Hindlimb muscle (tissue), 1 donor: ENCODE measurements around the gene MYO5B. TPM values are rescaled to one million over a fixed set of nuclear protein-coding genes. Genes with fewer than 3 reads are reported as not detected.
"Not testable (repeated sequence)": the region's sequence is repeated elsewhere in the genome, so short reads cannot be mapped to it uniquely, and the experiment has no call there.

ENCODE experiments used
- DNase-seq: peaks from one replicate; pipeline ENCODE4 v3.0.0-alpha.2; 2013
- polyA plus RNA-seq: library from polyadenylated mRNA; unstranded; fragments of 120-200 nt; gene quantifications from one replicate; pipeline ENCODE4 v1.2.1, GENCODE V29; 2013; ENCODE audit not compliant: insufficient read length

Gene MYO5B
- polyA plus RNA-seq, 1 donor = 1.7 TPM

GRCh38 chr18:49913221-49913620 lies 281.7 kb downstream of the MYO5B start:
- no peak for DNase-seq

GRCh38 chr18:49911427-49911826 lies 283.5 kb downstream of the MYO5B start:
- DNase-seq = no peak

GRCh38 chr18:49910986-49911385 lies 284.0 kb downstream of the MYO5B start:
- DNase-seq = no peak

- no peak for DNase-seq
These were observed 284.9 kb downstream of the MYO5B start for GRCh38 chr18:49910019-49910418.

- no peak for DNase-seq
These were observed 287.5 kb downstream of the MYO5B start for GRCh38 chr18:49907346-49907929.

- no peak for DNase-seq
These were observed 289.2 kb downstream of the MYO5B start for GRCh38 chr18:49905771-49906170.

- no peak for DNase-seq
These were observed 289.9 kb downstream of the MYO5B start for GRCh38 chr18:49904871-49905555.

- no peak for DNase-seq
These were observed 293.0 kb downstream of the MYO5B start for GRCh38 chr18:49901862-49902340.

- DNase-seq = no peak
These were observed 295.2 kb downstream of the MYO5B start for GRCh38 chr18:49899657-49900330.

- peak; percentile 69 for DNase-seq
These were observed 296.5 kb downstream of the MYO5B start for GRCh38 chr18:49898421-49898820.

- no peak for DNase-seq
These were observed 300.3 kb downstream of the MYO5B start for GRCh38 chr18:49894517-49895226.

- no peak for DNase-seq
These were observed 301.9 kb downstream of the MYO5B start for GRCh38 chr18:49893036-49893435.

- DNase-seq = no peak
These were observed 302.6 kb downstream of the MYO5B start for GRCh38 chr18:49892148-49892924.

- DNase-seq = no peak
These were observed 304.9 kb downstream of the MYO5B start for GRCh38 chr18:49890041-49890440.

- not testable (repeated sequence) for DNase-seq
These were observed 305.4 kb downstream of the MYO5B start for GRCh38 chr18:49889552-49889951.

- DNase-seq = no peak
These were observed 307.8 kb downstream of the MYO5B start for GRCh38 chr18:49886891-49887764.

- no peak for DNase-seq
These were observed 310.0 kb downstream of the MYO5B start for GRCh38 chr18:49884959-49885358.

GRCh38 chr18:49884465-49884864 lies 310.5 kb downstream of the MYO5B start:
- DNase-seq = no peak

GRCh38 chr18:49880661-49881060 lies 314.3 kb downstream of the MYO5B start:
- DNase-seq = no peak

- no peak for DNase-seq
These were observed 315.7 kb downstream of the MYO5B start for GRCh38 chr18:49879271-49879580.

- DNase-seq = no peak
These were observed 316.2 kb downstream of the MYO5B start for GRCh38 chr18:49878567-49879270.
